Measurements from ENCODE around the gene GPR15LG.
"Not testable (repeated sequence)": the region's sequence is repeated elsewhere in the genome, so short reads cannot be mapped to it uniquely, and the experiment has no call there.

Gene GPR15LG

GRCh38 chr10:84166620-84167288, 6.8 kb upstream of the GPR15LG start:
- TF ChIP-seq CTCF (conservative IDR thresholded peaks at IDR 0.05; ENCODE audit: low read depth, low read length) = no peak
- Histone ChIP-seq H3K79me2 (ENCODE audit: insufficient read depth, low read depth) (no peaks in the 10 kb centered on the region), H3K27me3 (ENCODE audit: insufficient read depth, low read depth) (no peaks in the 10 kb centered on the region), H3K4me1 (ENCODE audit: low read depth, poor library complexity, severe bottlenecking) (no peaks in the 10 kb centered on the region), H3K27ac (no peak overlapping the region), H3K4me3 (IDR thresholded peaks at IDR 0.05; ENCODE audit: insufficient read depth, low read depth, low read length) (no peak overlapping the region), H3K4me2 (no peak overlapping the region), H2AFZ (ENCODE audit: low read depth) (no peak overlapping the region), H3K9ac (no peak overlapping the region), H3K36me3 (ENCODE audit: insufficient read depth) (no peaks in the 10 kb centered on the region), H4K20me1 (ENCODE audit: insufficient read depth) (no peaks in the 10 kb centered on the region)

GRCh38 chr10:84167289-84167653, 6.3 kb upstream of the GPR15LG start:
- not testable (repeated sequence) for H2AFZ ChIP-seq (ENCODE audit: low read depth); H3K79me2 ChIP-seq (ENCODE audit: insufficient read depth, low read depth); H3K9ac ChIP-seq; H3K4me3 ChIP-seq (IDR thresholded peaks at IDR 0.05; ENCODE audit: insufficient read depth, low read depth, low read length); H4K20me1 ChIP-seq (ENCODE audit: insufficient read depth); H3K27me3 ChIP-seq (ENCODE audit: insufficient read depth, low read depth); H3K36me3 ChIP-seq (ENCODE audit: insufficient read depth); H3K27ac ChIP-seq; H3K4me1 ChIP-seq (ENCODE audit: low read depth, poor library complexity, severe bottlenecking); H3K4me2 ChIP-seq

- not testable (repeated sequence) for H2AFZ ChIP-seq (ENCODE audit: low read depth); H4K20me1 ChIP-seq (ENCODE audit: insufficient read depth); H3K4me2 ChIP-seq; H3K4me3 ChIP-seq (IDR thresholded peaks at IDR 0.05; ENCODE audit: insufficient read depth, low read depth, low read length); H3K36me3 ChIP-seq (ENCODE audit: insufficient read depth); H3K4me1 ChIP-seq (ENCODE audit: low read depth, poor library complexity, severe bottlenecking); H3K9ac ChIP-seq; H3K27me3 ChIP-seq (ENCODE audit: insufficient read depth, low read depth); H3K27ac ChIP-seq; H3K79me2 ChIP-seq (ENCODE audit: insufficient read depth, low read depth)
Observed at GRCh38 chr10:84168382-84168781, 5.2 kb upstream of the GPR15LG start.

GRCh38 chr10:84171237-84171636, 2.4 kb upstream of the GPR15LG start:
- not testable (repeated sequence) for H3K9ac ChIP-seq; H3K27me3 ChIP-seq (ENCODE audit: insufficient read depth, low read depth); H3K4me1 ChIP-seq (ENCODE audit: low read depth, poor library complexity, severe bottlenecking); H3K4me3 ChIP-seq (IDR thresholded peaks at IDR 0.05; ENCODE audit: insufficient read depth, low read depth, low read length); H2AFZ ChIP-seq (ENCODE audit: low read depth); H3K27ac ChIP-seq; H3K79me2 ChIP-seq (ENCODE audit: insufficient read depth, low read depth); H3K4me2 ChIP-seq; H3K36me3 ChIP-seq (ENCODE audit: insufficient read depth); H4K20me1 ChIP-seq (ENCODE audit: insufficient read depth)

GRCh38 chr10:84171700-84172466, 1.7 kb upstream of the GPR15LG start:
- H3K4me2 ChIP-seq = not testable (repeated sequence)

GRCh38 chr10:84172467-84173356, 889 bp upstream of the GPR15LG start:
- no peak overlapping the region for H3K9ac ChIP-seq
- no peaks in the 10 kb centered on the region for H4K20me1 ChIP-seq (ENCODE audit: insufficient read depth)
- H3K79me2 ChIP-seq (ENCODE audit: insufficient read depth, low read depth) = no peaks in the 10 kb centered on the region
- H3K27me3 ChIP-seq (ENCODE audit: insufficient read depth, low read depth) = no peaks in the 10 kb centered on the region
- no peak overlapping the region for H3K27ac ChIP-seq
- no peak overlapping the region for H2AFZ ChIP-seq (ENCODE audit: low read depth)
- no peaks in the 10 kb centered on the region for H3K36me3 ChIP-seq (ENCODE audit: insufficient read depth)
- no peak for TF ChIP-seq CTCF (conservative IDR thresholded peaks at IDR 0.05; ENCODE audit: low read depth, low read length)
- no peak overlapping the region for H3K4me2 ChIP-seq
- H3K4me3 ChIP-seq (IDR thresholded peaks at IDR 0.05; ENCODE audit: insufficient read depth, low read depth, low read length) = no peak overlapping the region
- no peaks in the 10 kb centered on the region for H3K4me1 ChIP-seq (ENCODE audit: low read depth, poor library complexity, severe bottlenecking)

More at GRCh38 chr10:84171700-84172466, 1.7 kb upstream of the GPR15LG start:
- H3K79me2 ChIP-seq (ENCODE audit: insufficient read depth, low read depth); H3K27ac ChIP-seq; H3K36me3 ChIP-seq (ENCODE audit: insufficient read depth); H3K27me3 ChIP-seq (ENCODE audit: insufficient read depth, low read depth); H2AFZ ChIP-seq (ENCODE audit: low read depth); H4K20me1 ChIP-seq (ENCODE audit: insufficient read depth); H3K4me1 ChIP-seq (ENCODE audit: low read depth, poor library complexity, severe bottlenecking); H3K4me3 ChIP-seq (IDR thresholded peaks at IDR 0.05; ENCODE audit: insufficient read depth, low read depth, low read length); H3K9ac ChIP-seq: not testable (repeated sequence)
